GM21825 (cell line): ENCODE measurements around the gene YWHAB.

Source experiments
- ATAC-seq: cut with Tn5 transposase; IDR thresholded peaks from one replicate; pipeline ENCODE4 v1.9.1; 2021; ENCODE audit warnings: mild to moderate bottlenecking, moderate library complexity; ENCODE audit not compliant: unreplicated experiment

YWHAB gene

GRCh38 chr20:44911264-44911921 lies 25.9 kb downstream of the YWHAB start:
- ATAC-seq, result no peak

- no peak for ATAC-seq
Measured at GRCh38 chr20:44912189-44912588, 26.7 kb downstream of the YWHAB start.

GRCh38 chr20:44914924-44915323 lies 29.4 kb downstream of the YWHAB start:
- ATAC-seq, result no peak

GRCh38 chr20:44916586-44916985 lies 31.1 kb downstream of the YWHAB start:
- no peak for ATAC-seq

- ATAC-seq, result no peak
Measured at GRCh38 chr20:44917399-44917798, 31.9 kb downstream of the YWHAB start.

GRCh38 chr20:44918342-44918741 lies 32.8 kb downstream of the YWHAB start:
- ATAC-seq, result no peak

GRCh38 chr20:44918761-44919160 lies 33.3 kb downstream of the YWHAB start:
- no peak for ATAC-seq

GRCh38 chr20:44921447-44921846 lies 35.9 kb downstream of the YWHAB start:
- ATAC-seq, result no peak

- no peak for ATAC-seq
Measured at GRCh38 chr20:44924541-44924940, 39.0 kb downstream of the YWHAB start.

- no peak for ATAC-seq
Measured at GRCh38 chr20:44928595-44928994, 43.1 kb downstream of the YWHAB start.

- ATAC-seq, result no peak
Measured at GRCh38 chr20:44930517-44931168, 45.1 kb downstream of the YWHAB start.

GRCh38 chr20:44931911-44932310 lies 46.4 kb downstream of the YWHAB start:
- ATAC-seq, result no peak

GRCh38 chr20:44932916-44933315 lies 47.4 kb downstream of the YWHAB start:
- no peak for ATAC-seq

GRCh38 chr20:44936510-44936909 lies 51.0 kb downstream of the YWHAB start:
- no peak for ATAC-seq

GRCh38 chr20:44938637-44939036 lies 53.1 kb downstream of the YWHAB start:
- ATAC-seq, result no peak

GRCh38 chr20:44941120-44941691 lies 55.7 kb downstream of the YWHAB start:
- no peak for ATAC-seq

GRCh38 chr20:44942264-44942973 lies 56.9 kb downstream of the YWHAB start:
- no peak for ATAC-seq

GRCh38 chr20:44943828-44944227 lies 58.3 kb downstream of the YWHAB start:
- ATAC-seq, result no peak

- ATAC-seq, result no peak
Measured at GRCh38 chr20:44945261-44945660, 59.8 kb downstream of the YWHAB start.

GRCh38 chr20:44946271-44946852 lies 60.9 kb downstream of the YWHAB start:
- ATAC-seq, result no peak

- no peak for ATAC-seq
Measured at GRCh38 chr20:44948107-44948506, 62.6 kb downstream of the YWHAB start.
